Stomach (tissue), 9 donors: ENCODE data around the gene GAD1. TPM values are rescaled to one million over a fixed set of nuclear protein-coding genes. Genes with fewer than 3 reads are reported as not detected.

Source experiments
- DNase-seq, 2 donors: peaks; one replicate each; pipeline versions ENCODE4 v3.0.0 to v3.0.0-alpha.2; 2013 to 2019
- H3K27ac ChIP-seq, 5 donors: fragments of 200-600 bp in 4 of 5; sonication (generic) in 4 of 5; one replicate each; pipeline ENCODE4 v1.5.1; 2013 to 2019; ENCODE audit warnings: mild to moderate bottlenecking in 1 of 5, moderate library complexity in 1 of 5
- H3K27me3 ChIP-seq, 3 donors: fragments of 200-600 bp; sonication (generic); one replicate each; pipeline ENCODE4 v1.5.1; 2017 to 2019; ENCODE audit warnings: mixed run types in 1 of 3
- H3K36me3 ChIP-seq, 4 donors: fragments of 200-600 bp; sonication (generic); 1 replicate in 3 of 4; 2 replicates in 1 of 4; pipeline ENCODE4 v1.5.1; 2016 to 2019
- H3K4me1 ChIP-seq, 4 donors: fragments of 200-600 bp; sonication (generic); one replicate each; pipeline ENCODE4 v1.5.1; 2016 to 2019
- H3K4me3 ChIP-seq, 4 donors: fragments of 200-600 bp; sonication (generic) in 3 of 4; one replicate each; pipeline ENCODE4 v1.5.1; 2016 to 2019; ENCODE audit warnings: mild to moderate bottlenecking in 1 of 4
- H3K9me3 ChIP-seq, 4 donors: fragments of 200-600 bp; sonication (generic); one replicate each; pipeline ENCODE4 v1.5.1; 2016 to 2019
- CTCF ChIP-seq, 7 experiments: fragments of 450-650 bp in 4 of 7; fragments of 200-600 bp in 3 of 7; sonication (generic) in 3 of 7; IDR thresholded peaks; one replicate each; pipeline ENCODE4 v1.5.1; 2016 to 2019; ENCODE audit warnings: antibody characterized with exemption in 7 of 7, control low read depth in 2 of 7, mild to moderate bottlenecking in 1 of 7
- EP300 ChIP-seq: sonication (generic); formaldehyde crosslinking; IDR thresholded peaks from one replicate; pipeline ENCODE4 v1.6.1; 2017; ENCODE audit warnings: antibody characterized with exemption
- POLR2A ChIP-seq, 4 donors: fragments of 450-650 bp; IDR thresholded peaks; one replicate each; pipeline ENCODE4 v1.6.1; 2016; ENCODE audit warnings: antibody characterized with exemption in 4 of 4, control low read depth in 2 of 4, mild to moderate bottlenecking in 1 of 4, moderate library complexity in 1 of 4
- POLR2AphosphoS5 ChIP-seq, 3 donors: sonication (generic); formaldehyde crosslinking; IDR thresholded peaks; one replicate each; pipeline ENCODE4 v1.6.1; 2016; ENCODE audit warnings: antibody characterized with exemption in 3 of 3
- WGBS, 5 donors: extraction: QIAGEN DNeasy Blood & Tissue Kit in 3 of 5; methylation state at CpG; one replicate each; pipeline versions ENCODE4 v1.1.5 to v1.1.7; 2013 to 2018; 5-methylcytosine and 5-hydroxymethylcytosine counted together
- intact Hi-C: fragments of 100-400 bp; cut with DNase I; formaldehyde crosslinking; loops from one replicate; pipeline ENCODE4 v1.15.1; 2023; ENCODE audit warnings: low total_unique reads
- polyA plus RNA-seq, 3 donors: library from polyadenylated mRNA; stranded (reverse); fragments of 200-250 nt; gene quantifications; one replicate each; pipeline ENCODE4 v1.2.3, GENCODE V29; 2013
- small RNA-seq, 4 donors: library from RNA; depleted of rRNA; stranded (forward); fragments of <200 nt; gene quantifications; one replicate each; pipeline ENCODE3, GENCODE V24; 2016
- total RNA-seq, 5 donors: library from RNA; depleted of rRNA; stranded (reverse); fragments of >200 nt; gene quantifications; one replicate each; pipeline versions ENCODE4 v1.1.0 to v1.2.3, GENCODE V29; 2014 to 2016
- donor health status: healthy with polysubstance abuse.
- donor health status: Bipolar disorder and iron deficiency.
- donor health status: healthy.

Gene GAD1
- total and polyA plus RNA-seq, 8 donors: 0.38 to 2.4 (median 0.81) TPM; not detected in 5

- 34 to 43% (median 42%) methylated on average over 5 of the region's 5 CpGs for WGBS, 5 donors
- intact Hi-C loops: no loop called here
- Histone ChIP-seq H3K36me3 (no peaks in the 10 kb centered on the region), H3K9me3 (peaks cover 9 to 27% (median 21%) of the 10 kb centered on the region in 4 donors), H3K27me3 (no peaks in the 10 kb centered on the region), H3K4me1 (no peaks in the 10 kb centered on the region), H3K4me3 (no peak overlapping the region), H3K27ac (no peak overlapping the region)
- TF ChIP-seq POLR2A (IDR thresholded peaks at IDR 0.05): no peak
- no peak for TF ChIP-seq CTCF (IDR thresholded peaks at IDR 0.05)
- no peak for TF ChIP-seq POLR2AphosphoS5 (IDR thresholded peaks at IDR 0.05)
- no peak for TF ChIP-seq EP300
- DNase-seq: peak in 1 of 2 donors; percentile 7
Measured at GRCh38 chr2:170905864-170906263, 89.2 kb downstream of the GAD1 start.

Small RNA genes within 50 kb of the gene (small RNA-seq; reads per million reads assigned to genes)
- 0 reads per million in 4 donors for gene RF00019

Other genes starting within 250 kb of the GAD1 start
- 1 to 10 TPM in 2 of 5 donors, under 1 TPM in 1, not detected in 2; 0.92 to 5.8 (median 1.2) TPM for gene SP5, start 101.5 kb upstream of the GAD1 start, total RNA-seq
- 1 to 10 TPM; 2.6 to 4.1 (median 3.4) TPM for gene SP5, start 101.5 kb upstream of the GAD1 start, polyA plus RNA-seq
- not detected for gene ERICH2, start 46.5 kb upstream of the GAD1 start, total RNA-seq
- gene ERICH2, start 46.5 kb upstream of the GAD1 start, polyA plus RNA-seq: 1 to 10 TPM; 1.5 to 6.8 (median 6.1) TPM
- gene GORASP2, start 112.4 kb downstream of the GAD1 start, total RNA-seq: 100 to 1,000 TPM in 2 of 5 donors, 10 to 100 TPM in 2, 1 to 10 TPM in 1; 9.9 to 141 (median 48.8) TPM
- gene GORASP2, start 112.4 kb downstream of the GAD1 start, polyA plus RNA-seq: 10 to 100 TPM; 24.6 to 36.5 (median 31.0) TPM